GM12878 (cell line): Measurements from ENCODE around the gene MTF2. TPM values are rescaled to one million over a fixed set of nuclear protein-coding genes. Genes with fewer than 3 reads are reported as not detected.

Experiments
- ATAC-seq: fragments of 200-7000 bp; cut with Tn5 transposase; 3 replicates; pipeline ENCODE4 v1.9.1; 2020; ENCODE audit warnings: mild to moderate bottlenecking, moderate library complexity
- BruUV-seq: library from RNA; stranded (reverse); fragments of 400-500 nt; replicated peaks from 2 replicates; lab custom pipeline; 2021; lab: Mats Ljungman, UMichigan
- CTCF ChIA-PET: fragments of 300-600 bp; sonication (Branson Sonifier 250); formaldehyde crosslinking; extraction: SDS; loops from one replicate; lab custom pipeline; 2021; ENCODE audit warnings: inconsistent platforms; lab: Yijun Ruan, JAX
- POLR2A ChIA-PET: fragments of 350-600 bp; formaldehyde crosslinking; extraction: SDS; loops from one replicate; lab custom pipeline; 2021; ENCODE audit warnings: inconsistent platforms; lab: Charles Lee
- RAD21 ChIA-PET: fragments of 300-600 bp; sonication (Branson Sonifier 250); formaldehyde crosslinking; loops from one replicate; lab custom pipeline; 2023; ENCODE audit warnings: antibody characterized with exemption; ENCODE audit not compliant: unreplicated experiment; lab: Charles Lee
- SMC1A ChIA-PET: fragments of 300-600 bp; sonication (Branson Sonifier 250); formaldehyde crosslinking; loops from one replicate; lab custom pipeline; 2023; ENCODE audit not compliant: unreplicated experiment, uncharacterized antibody; lab: Charles Lee
- DNase-seq: peaks from one replicate; pipeline ENCODE4 v3.0.0-alpha.2; 2011; ENCODE audit warnings: low read depth, low spot score
- FAIRE-seq: peaks from 3 replicates; lab custom pipeline; 2011; peaks lifted over from hg19 to GRCh38; lab: Jason Lieb, UNC
- H2AFZ ChIP-seq: 2 replicates; pipeline ENCODE4 v1.6.0; 2011; ENCODE audit warnings: low read depth, low read length, control low read depth; ENCODE audit not compliant: control insufficient read depth
- H3K27ac ChIP-seq: 2 replicates; pipeline ENCODE4 v1.5.1; 2011; ENCODE audit warnings: control low read depth; ENCODE audit not compliant: control insufficient read depth, insufficient read depth
- H3K27me3 ChIP-seq, 2 experiments: replicated peaks in 1 of 2; 2 replicates each; pipeline versions ENCODE4 v1.6.0 to v1.6.1; 2011; ENCODE audit warnings: low read length in 1 of 2; ENCODE audit not compliant: control insufficient read depth in 2 of 2, insufficient read depth in 2 of 2
- H3K36me3 ChIP-seq, 2 experiments: 2 replicates each; pipeline ENCODE4 v1.5.1; 2011; ENCODE audit warnings: low read length in 1 of 2; ENCODE audit not compliant: control insufficient read depth in 2 of 2, insufficient read depth in 2 of 2
- H3K4me1 ChIP-seq: 2 replicates; pipeline ENCODE4 v1.6.1; 2011; ENCODE audit warnings: mild to moderate bottlenecking, low read length, moderate library complexity, mixed read lengths; ENCODE audit not compliant: control insufficient read depth, insufficient read depth
- H3K4me2 ChIP-seq: 2 replicates; pipeline ENCODE4 v1.6.0; 2011; ENCODE audit warnings: control low read depth; ENCODE audit not compliant: control insufficient read depth, insufficient read depth
- H3K4me3 ChIP-seq: fragments of 200-600 bp; sonication (generic); 2 replicates; pipeline ENCODE4 v1.5.1; 2016
- H3K79me2 ChIP-seq: 2 replicates; pipeline ENCODE4 v1.6.0; 2011; ENCODE audit warnings: low read length; ENCODE audit not compliant: control insufficient read depth, insufficient read depth
- H3K9ac ChIP-seq: 2 replicates; pipeline ENCODE4 v1.8.0; 2011; ENCODE audit warnings: low read length, control low read depth, mixed read lengths; ENCODE audit not compliant: control insufficient read depth, insufficient read depth
- H3K9me3 ChIP-seq: replicated peaks from 3 replicates; pipeline ENCODE4 v1.5.1; 2011; ENCODE audit warnings: mild to moderate bottlenecking, low read length; ENCODE audit not compliant: control insufficient read depth, insufficient read depth
- H4K20me1 ChIP-seq: 2 replicates; pipeline ENCODE4 v1.6.0; 2011; ENCODE audit not compliant: control insufficient read depth, insufficient read depth
- ATF2 ChIP-seq: IDR thresholded peaks from 2 replicates; pipeline ENCODE4 v1.6.1; 2012; ENCODE audit warnings: low read length, inconsistent platforms
- HDAC6 ChIP-seq: fragments of 200-600 bp; sonication (generic); IDR thresholded peaks from one replicate; pipeline ENCODE4 v1.8.0; 2017; ENCODE audit warnings: antibody characterized with exemption; ENCODE audit not compliant: unreplicated experiment
- MEF2A ChIP-seq: IDR thresholded peaks from 2 replicates; pipeline ENCODE4 v1.6.1; 2011; ENCODE audit warnings: low read depth, mild to moderate bottlenecking, low read length, moderate library complexity; ENCODE audit not compliant: insufficient read depth
- MEF2B ChIP-seq: fragments of 450-650 bp; IDR thresholded peaks from 2 replicates; pipeline ENCODE4 v1.6.1; 2018; ENCODE audit warnings: mild to moderate bottlenecking, moderate library complexity; ENCODE audit not compliant: partially characterized antibody, poor library complexity, severe bottlenecking
- PBX3 ChIP-seq: IDR thresholded peaks from 2 replicates; pipeline ENCODE4 v1.6.1; 2011; ENCODE audit warnings: mild to moderate bottlenecking, low read depth, low read length, moderate library complexity; ENCODE audit not compliant: insufficient replicate concordance
- POLR2AphosphoS5 ChIP-seq: IDR thresholded peaks from 2 replicates; pipeline ENCODE4 v1.6.1; 2011; ENCODE audit warnings: mild to moderate bottlenecking, low read length, inconsistent platforms
- RAD51 ChIP-seq: fragments of 450-650 bp; IDR thresholded peaks from 2 replicates; pipeline ENCODE4 v1.6.1; 2016; ENCODE audit warnings: moderate library complexity, mild to moderate bottlenecking, inconsistent platforms
- SREBF2 ChIP-seq: IDR thresholded peaks from 2 replicates; pipeline ENCODE4 v1.6.1; 2012; ENCODE audit warnings: mild to moderate bottlenecking, low read length
- WGBS: methylation state at CpG from one replicate; pipeline ENCODE4 v1.1.6; 2016; ENCODE audit warnings: low lambda C conversion rate; ENCODE audit not compliant: insufficient replicate concordance, insufficient coverage; ENCODE audit errors: missing lambda C conversion rate; 5-methylcytosine and 5-hydroxymethylcytosine counted together
- in situ Hi-C: fragments of 300-500 bp; cut with MboI; formaldehyde crosslinking; loops from 9 replicates; pipeline ENCODE4 v1.14.3; 2018; ENCODE audit warnings: mixed read lengths
- intact Hi-C: fragments of 100-400 bp; cut with micrococcal nuclease; formaldehyde crosslinking; loops from one replicate; pipeline ENCODE4 v1.14.2; 2022; ENCODE audit not compliant: unreplicated experiment
- polyA plus RNA-seq, 11 experiments: library from polyadenylated mRNA; depleted of rRNA in 4 of 11; unstranded in 6 of 11; stranded (reverse) in 5 of 11; fragments of >200 nt; fragmentation: Nextera tagmentation in 4 of 11; fragmentation: Illumina TruSeq in 1 of 11; extraction: Ambion mirVana in 4 of 11; extraction: Trizol in 1 of 11; gene quantifications; 1 replicate in 1 of 11; 2 replicates in 10 of 11; pipeline versions ENCODE4 v1.2.1 to v1.2.3, GENCODE V29; 2011 to 2016; ENCODE audit warnings: inconsistent platforms in 2 of 11, missing spikeins in 2 of 11, low read depth in 1 of 11
- total RNA-seq, 4 experiments: library from RNA; depleted of rRNA in 3 of 4; stranded (reverse); fragments of >200 nt in 3 of 4; fragmentation: Illumina TruSeq in 1 of 4; extraction: Trizol in 1 of 4; gene quantifications; 2 replicates each; pipeline versions ENCODE4 v1.2.1 to v1.2.3, GENCODE V29; 2013 to 2021

The MTF2 gene
- total and polyA plus RNA-seq, 10 of the 15 experiments (the other 5 are each of a cell fraction or from before 2014, with no cell fraction given): 22.6 to 74.9 (median 42.8) TPM

- TF ChIP-seq ATF2 (no peak), RAD51 (no peak), HDAC6 (no peak), SREBF2 (no peak)
These were observed 30.5 kb downstream of the MTF2 start (continued) for GRCh38 chr1:93109578-93109977.

DNA sequence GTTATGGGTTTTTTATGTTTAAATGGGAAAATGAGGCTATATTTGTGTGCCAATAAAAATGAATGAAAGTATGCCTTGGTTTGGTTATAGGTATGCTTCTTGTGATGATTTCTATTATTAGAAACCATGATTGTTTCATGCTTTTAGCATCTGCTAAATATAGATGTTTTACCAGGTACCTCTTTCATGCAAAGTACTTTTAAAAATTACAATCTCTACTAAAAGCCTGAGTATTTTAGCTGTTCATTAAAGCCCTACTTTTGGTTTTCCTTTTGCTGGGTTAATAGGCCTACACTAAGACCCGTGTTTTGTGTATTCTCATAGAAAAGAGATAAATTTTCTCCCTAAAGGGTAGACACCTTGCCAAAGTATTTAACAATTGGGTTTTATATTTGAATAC, 32.0 kb downstream of the MTF2 start:
- ChIA-PET POLR2A (no interaction called here), RAD21 (interaction anchor here (1.7 kb wide), 1 partner anchor 31 kb away, joined by 3 read pairs; no protein-coding TSS in a partner anchor), SMC1A (interaction anchor here (0.5 to 1.7 kb wide), 3 partner anchors 31 to 1601 kb away, joined by 3 to 4 read pairs (median 3); no protein-coding TSS in a partner anchor), CTCF (interaction anchor here (1.0 kb wide), 1 partner anchor 14 kb away, joined by 3 read pairs; no protein-coding TSS in a partner anchor)
- Histone ChIP-seq H3K4me1 (peaks cover 5% of the 10 kb centered on the region; the same call in 1 of the 2 replicates), H2AFZ (no peak overlapping the region), H3K9me3 (peaks cover 12% of the 10 kb centered on the region), H3K9ac (no peak overlapping the region), H3K4me3 (no peak overlapping the region), H3K27ac (no peak overlapping the region), H3K36me3 (peaks cover 1 to 16% of the 10 kb centered on the region in 2 experiments), H3K79me2 (peaks cover 37% of the 10 kb centered on the region), H4K20me1 (no peaks in the 10 kb centered on the region), H3K4me2 (no peak overlapping the region), H3K27me3 (no peaks in the 10 kb centered on the region)
- ATAC-seq (peak; percentile 25; the same call in 2 of the 3 replicates), FAIRE-seq (no peak), DNase-seq (no peak)
- TF ChIP-seq MEF2B (no peak), MEF2A (peak; percentile 60; the same call in 1 of the 2 replicates), POLR2AphosphoS5 (no peak), PBX3 (no peak)
- no TSS peak for BruUV-seq
- in situ Hi-C loops: no loop called here
- intact Hi-C loops: no loop called here
- 0% methylated on average over 1 of the region's 1 CpG for WGBS
